ENCODE data around the gene CEP97. TPM values are rescaled to one million over a fixed set of nuclear protein-coding genes. Genes with fewer than 3 reads are reported as not detected.
"Not testable (repeated sequence)": the region's sequence is repeated elsewhere in the genome, so short reads cannot be mapped to it uniquely, and the experiment has no call there.

The CEP97 gene
- total and polyA plus RNA-seq, 2 experiments from 2014 or later = 5.0 to 19.0 TPM

DNA sequence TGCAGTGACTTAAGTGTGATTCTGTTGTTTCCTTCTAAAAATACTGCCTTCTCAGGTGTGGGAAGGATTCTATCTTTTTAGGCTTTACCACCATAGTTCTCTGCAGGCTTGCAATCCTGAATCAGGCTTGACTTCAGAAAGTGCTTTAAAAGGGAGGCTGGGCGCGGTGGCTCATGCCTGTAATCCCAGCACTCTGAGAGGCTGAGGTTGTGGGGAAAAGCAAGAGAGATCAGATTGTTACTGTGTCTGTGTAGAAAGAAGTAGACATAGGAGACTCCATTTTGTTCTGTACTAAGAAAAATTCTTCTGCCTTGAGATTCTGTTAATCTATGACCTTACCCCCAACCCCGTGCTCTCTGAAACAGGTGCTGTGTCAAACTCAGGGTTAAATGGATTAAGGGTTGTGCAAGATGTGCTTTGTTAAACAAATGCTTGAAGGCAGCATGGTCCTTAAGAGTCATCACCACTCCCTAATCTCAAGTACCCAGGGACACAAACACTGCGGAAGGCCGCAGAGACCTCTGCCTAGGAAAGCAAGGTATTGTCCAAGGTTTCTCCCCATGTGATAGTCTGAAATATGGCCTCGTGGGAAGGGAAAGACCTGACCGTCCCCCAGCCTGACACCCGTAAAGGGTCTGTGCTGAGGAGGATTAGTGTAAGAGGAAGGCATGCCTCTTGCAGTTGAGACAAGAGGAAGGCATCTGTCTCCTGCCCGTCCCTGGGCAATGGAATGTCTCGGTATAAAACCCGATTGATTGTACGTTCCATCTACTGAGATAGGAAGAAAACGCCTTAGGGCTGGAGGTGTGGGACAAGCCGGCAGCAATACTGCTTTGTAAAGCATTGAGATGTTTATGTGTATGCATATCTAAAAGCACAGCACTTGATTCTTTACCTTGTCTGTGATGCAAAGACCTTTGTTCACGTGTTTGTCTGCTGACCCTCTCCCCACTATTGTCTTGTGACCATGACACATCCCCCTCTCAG is 32.4 kb upstream of the CEP97 start:
- Histone ChIP-seq H3K4me1 (ENCODE audit: insufficient read depth) (peaks cover 11% of the 10 kb centered on the region), H3K4me2 (peak overlapping the region; percentile 70; the same call in 1 of the 2 replicates), H2AFZ (peak overlapping the region; percentile 43; the same call in 1 of the 2 replicates), H3K27ac (ENCODE audit: low read depth) (peak overlapping the region; percentile 57; the same call in 1 of the 2 replicates), H3K4me3 (peak overlapping the region; percentile 51)
- H3F3A ChIP-seq (replicated peaks; ENCODE audit: low read depth); ATAC-seq; H3K36me3 ChIP-seq (ENCODE audit: insufficient read depth); H4K20me1 ChIP-seq (replicated peaks; ENCODE audit: insufficient read depth); H3K27me3 Mint-ChIP-seq (ENCODE audit: insufficient read depth, low read depth, poor library complexity); H3K9me2 ChIP-seq (ENCODE audit: insufficient read depth); H3K36me3 Mint-ChIP-seq (ENCODE audit: low read depth); H3K79me2 ChIP-seq (replicated peaks; ENCODE audit: insufficient read depth); H3K9me3 Mint-ChIP-seq; H3K27me3 ChIP-seq (ENCODE audit: insufficient read depth): not testable (repeated sequence)
- peak overlapping the region; percentile 51; the same call in 1 of the 2 replicates for H3K27ac Mint-ChIP-seq
- DNase-seq (ENCODE audit: low spot score) = peak; percentile 58
- H3K4me3 Mint-ChIP-seq = peak overlapping the region; percentile 47; the same call in 2 of the 3 replicates
- peaks cover 29% of the 10 kb centered on the region for H3K4me1 Mint-ChIP-seq

DNA sequence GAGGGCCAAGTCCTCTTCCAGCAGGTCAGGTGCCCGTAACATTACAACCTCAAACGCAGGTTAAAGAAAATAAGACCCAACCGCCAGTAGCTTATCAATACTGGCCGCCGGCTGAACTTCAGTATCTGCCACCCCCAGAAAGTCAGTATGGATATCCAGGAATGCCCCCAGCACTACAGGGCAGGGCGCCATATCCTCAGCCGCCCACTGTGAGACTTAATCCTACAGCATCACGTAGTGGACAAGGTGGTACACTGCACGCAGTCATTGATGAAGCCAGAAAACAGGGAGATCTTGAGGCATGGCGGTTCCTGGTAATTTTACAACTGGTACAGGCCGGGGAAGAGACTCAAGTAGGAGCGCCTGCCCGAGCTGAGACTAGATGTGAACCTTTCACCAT is 30.9 kb upstream of the CEP97 start:
- H3K36me3 Mint-ChIP-seq (ENCODE audit: low read depth); H3K27me3 ChIP-seq (ENCODE audit: insufficient read depth); H3F3A ChIP-seq (replicated peaks; ENCODE audit: low read depth); H3K9me2 ChIP-seq (ENCODE audit: insufficient read depth); H3K9me3 Mint-ChIP-seq; H3K27ac ChIP-seq (ENCODE audit: low read depth); H3K36me3 ChIP-seq (ENCODE audit: insufficient read depth); H4K20me1 ChIP-seq (replicated peaks; ENCODE audit: insufficient read depth); H3K79me2 ChIP-seq (replicated peaks; ENCODE audit: insufficient read depth); H3K27me3 Mint-ChIP-seq (ENCODE audit: insufficient read depth, low read depth, poor library complexity); H2AFZ ChIP-seq; H3K4me3 Mint-ChIP-seq: not testable (repeated sequence)
- Histone ChIP-seq H3K4me3 (peak overlapping the region; percentile 51), H3K4me2 (peak overlapping the region; percentile 70), H3K4me1 (ENCODE audit: insufficient read depth) (peaks cover 11% of the 10 kb centered on the region)
- peaks cover 22% of the 10 kb centered on the region for H3K4me1 Mint-ChIP-seq
- TF ChIP-seq CREB1 (CRISPR knock-in tag; IDR thresholded peaks at IDR 0.05; ENCODE audit: low read depth) = 0 out of 2 replicates have a peak, but pooled peaks have one; percentile 39
- TF ChIP-seq, protein P1, sequence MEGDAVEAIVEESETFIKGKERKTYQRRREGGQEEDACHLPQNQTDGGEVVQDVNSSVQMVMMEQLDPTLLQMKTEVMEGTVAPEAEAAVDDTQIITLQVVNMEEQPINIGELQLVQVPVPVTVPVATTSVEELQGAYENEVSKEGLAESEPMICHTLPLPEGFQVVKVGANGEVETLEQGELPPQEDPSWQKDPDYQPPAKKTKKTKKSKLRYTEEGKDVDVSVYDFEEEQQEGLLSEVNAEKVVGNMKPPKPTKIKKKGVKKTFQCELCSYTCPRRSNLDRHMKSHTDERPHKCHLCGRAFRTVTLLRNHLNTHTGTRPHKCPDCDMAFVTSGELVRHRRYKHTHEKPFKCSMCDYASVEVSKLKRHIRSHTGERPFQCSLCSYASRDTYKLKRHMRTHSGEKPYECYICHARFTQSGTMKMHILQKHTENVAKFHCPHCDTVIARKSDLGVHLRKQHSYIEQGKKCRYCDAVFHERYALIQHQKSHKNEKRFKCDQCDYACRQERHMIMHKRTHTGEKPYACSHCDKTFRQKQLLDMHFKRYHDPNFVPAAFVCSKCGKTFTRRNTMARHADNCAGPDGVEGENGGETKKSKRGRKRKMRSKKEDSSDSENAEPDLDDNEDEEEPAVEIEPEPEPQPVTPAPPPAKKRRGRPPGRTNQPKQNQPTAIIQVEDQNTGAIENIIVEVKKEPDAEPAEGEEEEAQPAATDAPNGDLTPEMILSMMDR (conservative IDR thresholded peaks at IDR 0.05; ENCODE audit: low read depth in 2 of 2) = peak; percentile 81 to 91
- ATAC-seq (peak; percentile 94), DNase-seq (ENCODE audit: low spot score) (peak; percentile 90)
- peak overlapping the region; percentile 40; the same call in 1 of the 2 replicates for H3K27ac Mint-ChIP-seq

DNA sequence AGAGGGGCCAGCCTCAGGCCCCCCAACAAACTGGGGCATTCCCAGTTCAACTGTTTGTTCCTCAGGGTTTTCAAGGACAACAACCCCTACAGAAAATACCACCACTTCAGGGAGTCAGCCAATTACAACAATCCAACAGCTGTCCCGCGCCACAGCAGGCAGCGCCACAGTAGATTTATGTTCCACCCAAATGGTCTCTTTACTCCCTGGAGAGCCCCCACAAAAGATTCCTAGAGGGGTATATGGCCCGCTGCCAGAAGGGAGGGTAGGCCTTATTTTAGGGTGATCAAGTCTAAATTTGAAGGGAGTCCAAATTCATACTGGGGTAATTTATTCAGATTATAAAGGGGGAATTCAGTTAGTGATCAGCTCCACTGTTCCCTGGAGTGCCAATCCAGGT is 29.6 kb upstream of the CEP97 start:
- H3K9me2 ChIP-seq (ENCODE audit: insufficient read depth); H2AFZ ChIP-seq; H3K79me2 ChIP-seq (replicated peaks; ENCODE audit: insufficient read depth); H3K9me3 Mint-ChIP-seq; ATAC-seq; H3K27me3 ChIP-seq (ENCODE audit: insufficient read depth); H3K4me3 Mint-ChIP-seq; H3F3A ChIP-seq (replicated peaks; ENCODE audit: low read depth); H3K36me3 ChIP-seq (ENCODE audit: insufficient read depth); DNase-seq (ENCODE audit: low spot score); H4K20me1 ChIP-seq (replicated peaks; ENCODE audit: insufficient read depth); H3K27me3 Mint-ChIP-seq (ENCODE audit: insufficient read depth, low read depth, poor library complexity); H3K27ac Mint-ChIP-seq; H3K27ac ChIP-seq (ENCODE audit: low read depth); H3K4me3 ChIP-seq; H3K4me2 ChIP-seq; H3K36me3 Mint-ChIP-seq (ENCODE audit: low read depth): not testable (repeated sequence)
- peaks cover 11% of the 10 kb centered on the region for H3K4me1 ChIP-seq (ENCODE audit: insufficient read depth)
- H3K4me1 Mint-ChIP-seq = peaks cover 22% of the 10 kb centered on the region
